H1 (cell line): ENCODE measurements around the gene DCLK1. TPM values are rescaled to one million over a fixed set of nuclear protein-coding genes. Genes with fewer than 3 reads are reported as not detected.

Experiments
- CHD7 ChIP-seq: fragments of 300-600 bp; sonication (generic); IDR thresholded peaks from 2 replicates; pipeline ENCODE4 v1.7.1; 2012; ENCODE audit warnings: low read length, moderate library complexity, mild to moderate bottlenecking, inconsistent platforms; ENCODE audit not compliant: insufficient replicate concordance
- CTBP2 ChIP-seq: IDR thresholded peaks from 2 replicates; pipeline ENCODE4 v1.7.0; 2011; ENCODE audit warnings: borderline replicate concordance, mild to moderate bottlenecking, moderate library complexity, mixed read lengths, low read length; ENCODE audit not compliant: insufficient read depth, insufficient read length
- JUND ChIP-seq: IDR thresholded peaks from 2 replicates; pipeline ENCODE4 v1.6.1; 2011; ENCODE audit warnings: mild to moderate bottlenecking, improper control_type of control experiment, low read length
- PHF8 ChIP-seq: fragments of 200-600 bp; sonication (generic); conservative IDR thresholded peaks from 2 replicates; pipeline ENCODE4 v1.7.1; 2012; ENCODE audit warnings: low read depth, mild to moderate bottlenecking, inconsistent platforms, low read length, moderate library complexity
- POU5F1 ChIP-seq: IDR thresholded peaks from 2 replicates; pipeline ENCODE4 v1.6.1; 2011; ENCODE audit warnings: low read depth, mild to moderate bottlenecking, low read length, moderate library complexity
- RXRA ChIP-seq: IDR thresholded peaks from 2 replicates; pipeline ENCODE4 v1.6.1; 2011; ENCODE audit warnings: low read depth, mild to moderate bottlenecking, low read length, moderate library complexity; ENCODE audit not compliant: insufficient read depth
- SP1 ChIP-seq: IDR thresholded peaks from 2 replicates; pipeline ENCODE4 v1.6.1; 2011; ENCODE audit warnings: low read depth, low read length
- SP2 ChIP-seq: IDR thresholded peaks from 2 replicates; pipeline ENCODE4 v1.6.1; 2012; ENCODE audit warnings: mild to moderate bottlenecking, low read length, inconsistent platforms
- TAF7 ChIP-seq: optimal IDR thresholded peaks from 2 replicates; pipeline ENCODE3; 2011; ENCODE audit warnings: low read depth, mild to moderate bottlenecking, inconsistent platforms, low read length, moderate library complexity, borderline replicate concordance
- YY1 ChIP-seq: IDR thresholded peaks from 2 replicates; pipeline ENCODE4 v1.6.1; 2011; ENCODE audit warnings: low read depth, mild to moderate bottlenecking, low read length
- polyA plus RNA-seq, 7 experiments: library from polyadenylated mRNA; depleted of rRNA in 3 of 7; stranded (reverse) in 5 of 7; unstranded in 2 of 7; fragments of >200 nt in 5 of 7; fragments of 200-250 nt in 2 of 7; gene quantifications; 1 replicate in 5 of 7; 2 replicates in 1 of 7; 4 replicates in 1 of 7; pipeline versions ENCODE4 v1.2.1 to v1.2.3, GENCODE V29; 2011 to 2013; ENCODE audit warnings: missing spikeins in 2 of 7, mixed read lengths in 2 of 7
- total RNA-seq: library from RNA; stranded (reverse); fragmentation: NEBNext Ultra II Directional; extraction: Animal tissue kit (Norgen Biotek cat#: 25700); gene quantifications from 2 replicates; pipeline ENCODE4 v1.2.1, GENCODE V29; 2021

DCLK1 gene
- total and polyA plus RNA-seq, 2 of the 8 experiments (the other 6 are each of a cell fraction or from before 2014, with no cell fraction given) = 22.8 to 41.0 TPM

- TF ChIP-seq CHD7 = no peak
- no peak for TF ChIP-seq YY1
- TF ChIP-seq SP2 = no peak
- no peak for TF ChIP-seq JUND
- no peak for TF ChIP-seq CTBP2
- TF ChIP-seq PHF8 = no peak
- no peak for TF ChIP-seq RXRA
- no peak for TF ChIP-seq POU5F1
- TF ChIP-seq SP1 = no peak
- TF ChIP-seq TAF7 = no peak
- TF ChIP-seq, all 59 proteins: peak for 0
Measured at GRCh38 chr13:36076211-36076610, 55.0 kb downstream of the DCLK1 start (continued).
